DLD1 (cell line): ENCODE measurements around the gene HOXC4.

ENCODE experiments used
- in situ Hi-C: cut with HindIII; loops from 2 replicates; pipeline ENCODE4 v1.10.0; 2017; ENCODE audit warnings: low sequenced_read_pairs

Gene HOXC4

DNA sequence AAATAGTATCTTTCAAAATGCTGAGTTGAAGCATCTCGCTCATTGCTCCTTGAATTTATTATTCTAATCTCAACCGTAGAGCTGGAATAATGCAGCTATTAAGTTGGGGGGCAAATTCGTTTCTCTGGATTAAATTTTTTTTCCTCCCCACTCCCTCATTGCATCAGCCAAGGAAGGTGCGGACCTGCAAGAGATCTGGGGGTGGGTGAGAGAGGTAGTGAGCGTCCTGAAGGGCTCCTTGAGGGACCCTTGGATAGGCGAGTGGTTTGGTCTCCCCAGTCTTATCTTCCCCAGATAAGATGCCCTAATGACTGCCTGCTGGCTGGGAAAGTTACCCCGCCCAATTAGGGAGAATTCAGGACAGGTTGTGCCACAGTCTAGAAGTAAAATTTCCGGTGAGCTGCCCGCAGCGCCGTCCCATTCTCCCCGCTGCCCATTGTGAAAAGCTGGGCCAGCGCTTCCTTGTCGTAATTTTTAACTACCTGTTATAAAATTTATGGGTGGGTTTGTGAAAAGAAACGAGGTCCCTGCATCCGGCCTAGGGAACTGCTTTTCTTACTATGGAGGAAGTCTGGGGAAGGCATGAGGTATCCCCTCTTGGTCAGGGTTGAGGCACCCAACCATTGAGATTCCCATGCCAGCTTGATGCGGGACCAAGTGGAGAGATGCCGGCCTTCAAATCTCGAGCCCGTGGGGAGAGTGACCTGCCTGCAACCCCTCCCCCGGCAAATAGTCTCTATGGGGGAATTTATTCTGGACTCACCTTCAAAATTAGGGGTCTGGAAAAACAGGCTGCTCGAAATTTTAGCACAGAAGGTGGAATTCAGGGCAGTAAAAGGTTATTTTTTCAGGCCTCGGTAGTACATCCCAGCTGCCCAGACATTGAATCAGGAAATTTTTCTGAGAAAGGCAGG, 38.4 kb upstream of the HOXC4 start:
- in situ Hi-C loops: loop anchor here (25.0 kb wide), 1 partner anchor 197 kb away; no protein-coding TSS in a partner anchor

DNA sequence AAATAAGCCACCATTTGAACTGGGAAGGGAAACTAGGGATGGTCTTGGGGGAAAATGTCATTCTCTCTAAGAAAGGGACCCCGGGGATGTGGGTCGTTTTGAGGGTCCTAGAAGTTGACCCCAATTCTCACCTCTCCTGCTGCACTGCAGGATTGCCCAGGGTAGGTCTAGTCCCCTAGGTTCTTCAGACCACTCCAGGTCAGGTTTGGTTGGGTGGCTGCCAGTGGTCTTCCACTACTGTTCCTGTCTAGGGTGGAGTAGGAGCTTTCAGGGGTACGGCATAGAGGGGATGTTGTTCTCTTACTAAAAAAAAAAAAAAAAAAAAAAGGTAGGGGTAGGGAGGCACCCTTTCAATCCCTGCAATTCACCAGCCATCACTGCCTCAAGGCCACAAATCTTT, 37.6 kb upstream of the HOXC4 start:
- in situ Hi-C loops: loop anchor here (25.0 kb wide), 1 partner anchor 196 kb away; no protein-coding TSS in a partner anchor

DNA sequence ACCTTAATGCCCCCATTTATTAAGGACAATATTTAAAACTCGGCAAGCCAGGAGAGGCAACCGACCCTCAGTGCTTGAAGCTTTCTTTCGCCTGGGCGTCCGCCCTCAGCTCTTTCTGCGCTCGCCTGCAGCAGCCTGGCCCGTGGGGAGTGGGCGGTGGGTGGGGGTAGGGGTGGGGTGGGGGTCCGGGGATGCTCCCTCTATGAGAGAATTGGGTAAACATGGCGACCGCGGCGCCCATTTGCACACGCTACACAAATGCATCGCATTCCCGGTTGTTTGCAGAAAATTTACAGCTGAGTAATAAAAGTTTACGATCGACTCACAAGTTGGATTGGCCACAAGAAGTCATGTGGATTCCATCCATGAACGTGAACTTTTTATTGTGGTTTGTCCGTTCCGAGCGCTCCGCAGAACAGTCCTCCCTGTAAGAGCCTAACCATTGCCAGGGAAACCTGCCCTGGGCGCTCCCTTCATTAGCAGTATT, 37.1 kb upstream of the HOXC4 start:
- in situ Hi-C loops: loop anchor here (25.0 kb wide), 1 partner anchor 196 kb away; no protein-coding TSS in a partner anchor

DNA sequence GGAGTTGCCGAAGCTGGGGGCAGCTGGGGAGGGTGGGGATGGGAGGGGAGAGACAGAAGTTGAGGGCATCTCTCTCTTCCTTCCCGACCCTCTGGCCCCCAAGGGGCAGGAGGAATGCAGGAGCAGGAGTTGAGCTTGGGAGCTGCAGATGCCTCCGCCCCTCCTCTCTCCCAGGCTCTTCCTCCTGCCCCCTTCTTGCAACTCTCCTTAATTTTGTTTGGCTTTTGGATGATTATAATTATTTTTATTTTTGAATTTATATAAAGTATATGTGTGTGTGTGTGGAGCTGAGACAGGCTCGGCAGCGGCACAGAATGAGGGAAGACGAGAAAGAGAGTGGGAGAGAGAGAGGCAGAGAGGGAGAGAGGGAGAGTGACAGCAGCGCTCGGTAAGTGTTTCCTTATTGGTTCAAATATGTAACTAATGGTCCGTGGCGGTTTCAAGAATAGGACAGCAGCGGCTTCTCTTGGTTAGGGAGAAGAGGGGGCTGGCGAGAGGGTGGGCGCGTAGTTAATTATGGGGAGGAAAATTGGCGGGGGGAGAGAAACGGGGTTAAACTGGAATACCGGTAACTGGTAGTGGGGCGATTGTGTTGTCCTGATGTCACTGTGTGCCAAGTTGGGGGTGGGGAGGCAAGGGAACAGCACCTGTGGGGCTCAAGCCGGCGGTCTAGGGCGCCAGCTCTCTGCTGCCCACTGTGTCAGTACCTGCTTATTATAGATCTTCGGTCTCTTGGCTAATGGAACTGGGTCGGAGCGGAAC, 36.4 kb upstream of the HOXC4 start:
- in situ Hi-C loops: loop anchor here (25.0 kb wide), 1 partner anchor 195 kb away; no protein-coding TSS in a partner anchor

DNA sequence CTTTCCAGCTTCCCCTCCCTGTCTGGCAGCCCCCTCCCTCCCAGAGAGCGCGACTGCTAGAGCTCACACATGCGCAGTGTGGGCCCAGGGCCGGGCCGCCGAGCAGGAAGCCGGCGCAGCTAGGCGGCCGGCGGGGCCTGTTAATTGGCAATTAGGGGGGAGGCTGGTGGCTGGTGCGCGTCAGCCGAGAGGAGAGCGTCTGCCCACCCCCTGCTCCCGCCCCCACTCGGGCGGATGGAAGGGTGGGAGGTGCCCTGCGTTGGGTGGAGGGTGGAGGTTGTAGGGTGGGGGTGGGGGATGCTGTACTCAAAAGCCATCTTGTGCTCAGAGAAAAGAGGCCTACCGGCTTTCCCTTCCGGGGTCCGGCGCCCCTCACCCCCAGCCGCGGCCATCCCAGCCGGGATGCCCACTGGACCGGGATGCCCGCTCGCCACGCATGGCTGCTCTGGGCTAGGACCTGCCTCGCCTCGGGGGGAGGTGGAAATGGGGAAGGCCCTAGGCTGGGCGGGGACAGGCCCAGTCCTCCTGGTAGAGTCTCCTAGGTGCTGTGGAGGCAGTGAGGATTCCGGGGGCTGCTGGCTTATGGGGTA, 35.7 kb upstream of the HOXC4 start:
- in situ Hi-C loops: loop anchor here (25.0 kb wide), 1 partner anchor 194 kb away; no protein-coding TSS in a partner anchor

DNA sequence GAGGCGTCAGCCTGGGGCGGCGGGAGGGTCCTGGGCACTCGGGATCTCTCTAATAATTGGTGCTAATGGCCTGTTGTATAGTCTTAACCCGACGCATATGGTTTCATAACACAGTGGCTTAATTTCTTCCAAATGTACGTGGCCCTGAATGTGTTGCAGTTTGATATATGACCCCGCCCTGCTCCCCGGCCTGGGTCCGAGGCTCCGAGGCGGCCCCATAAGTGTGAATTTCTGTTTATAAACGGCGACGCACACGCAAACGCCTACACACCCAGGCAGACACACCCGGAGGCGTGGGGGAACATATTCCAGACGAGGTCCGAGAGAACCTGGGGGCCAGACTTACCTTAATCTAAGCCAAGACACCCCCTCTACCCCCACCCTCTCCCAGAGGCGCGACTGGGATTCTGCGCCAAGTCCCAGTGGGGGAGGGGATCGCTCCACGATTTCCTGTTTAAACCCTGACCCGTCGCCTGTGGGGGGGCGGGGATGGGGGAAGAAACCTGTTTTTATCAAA, 35.1 kb upstream of the HOXC4 start:
- in situ Hi-C loops: loop anchor here (25.0 kb wide), 1 partner anchor 194 kb away; no protein-coding TSS in a partner anchor

DNA sequence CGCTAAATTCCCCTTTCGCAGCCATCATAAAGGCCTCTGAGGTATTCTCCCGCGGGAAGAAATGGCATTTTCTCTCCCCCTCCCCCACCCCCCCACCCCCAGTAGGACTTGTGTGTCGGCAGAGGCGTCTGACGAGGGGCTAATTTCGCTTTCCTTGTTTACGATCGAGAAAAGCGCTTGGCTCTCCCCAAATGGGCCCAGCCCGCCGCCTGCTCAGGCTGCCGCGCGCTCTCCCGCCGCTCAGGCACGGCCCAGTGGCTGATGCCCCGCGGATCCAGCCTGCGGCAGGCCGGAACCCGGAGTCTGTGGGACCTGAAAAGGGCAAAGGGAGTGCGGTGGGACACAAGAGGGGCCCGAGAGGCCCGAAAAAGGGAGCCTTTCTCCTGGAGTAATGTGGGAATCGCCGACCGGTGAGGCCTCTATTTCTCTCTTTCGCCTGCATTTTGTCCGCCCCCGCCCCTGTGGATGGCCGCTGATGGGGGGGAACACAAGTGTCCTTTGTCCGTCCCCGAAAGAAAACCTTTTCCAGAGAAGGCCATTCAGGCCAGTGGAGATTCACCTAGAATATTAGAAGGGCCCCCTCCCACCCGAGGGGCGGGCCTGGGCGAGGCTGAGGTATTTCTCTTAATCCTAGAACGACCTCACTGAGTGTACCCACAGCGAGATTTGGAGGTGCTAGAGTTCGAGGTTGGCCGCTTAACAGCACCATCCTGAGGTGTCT, 34.4 kb upstream of the HOXC4 start:
- in situ Hi-C loops: loop anchor here (25.0 kb wide), 1 partner anchor 193 kb away; no protein-coding TSS in a partner anchor

DNA sequence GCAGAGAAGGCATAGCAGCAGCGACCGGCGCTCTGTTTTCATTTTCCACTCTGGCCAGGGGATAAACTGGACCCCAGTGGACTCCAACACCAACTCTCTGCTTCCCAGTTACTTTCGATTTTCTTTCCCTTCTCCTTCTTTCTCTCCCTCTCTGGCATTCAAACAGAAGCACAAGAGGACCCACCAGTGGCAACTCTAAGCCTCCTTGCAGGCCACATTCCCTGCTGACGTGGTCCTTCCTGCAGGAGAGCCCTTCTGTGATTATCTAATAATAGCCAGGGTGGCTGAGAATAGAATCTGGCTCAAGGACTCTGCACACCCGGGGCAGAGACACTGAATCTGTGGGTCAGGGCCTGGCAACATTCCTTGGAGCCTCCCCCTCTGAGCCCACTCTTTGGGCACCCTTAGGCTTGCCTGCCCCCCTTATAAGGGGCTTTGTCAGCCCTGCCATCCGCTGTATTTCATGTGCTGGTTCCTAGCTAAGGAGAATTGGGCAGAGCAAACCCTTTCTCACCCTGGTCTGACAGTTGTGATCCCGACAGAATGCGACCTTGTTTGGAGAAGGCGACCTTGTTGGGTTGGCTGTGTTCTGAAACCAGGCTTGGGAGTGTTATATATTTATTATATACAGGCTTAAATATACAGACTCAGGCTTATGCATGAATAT, 33.6 kb upstream of the HOXC4 start:
- in situ Hi-C loops: loop anchor here (25.0 kb wide), 1 partner anchor 192 kb away; no protein-coding TSS in a partner anchor

DNA sequence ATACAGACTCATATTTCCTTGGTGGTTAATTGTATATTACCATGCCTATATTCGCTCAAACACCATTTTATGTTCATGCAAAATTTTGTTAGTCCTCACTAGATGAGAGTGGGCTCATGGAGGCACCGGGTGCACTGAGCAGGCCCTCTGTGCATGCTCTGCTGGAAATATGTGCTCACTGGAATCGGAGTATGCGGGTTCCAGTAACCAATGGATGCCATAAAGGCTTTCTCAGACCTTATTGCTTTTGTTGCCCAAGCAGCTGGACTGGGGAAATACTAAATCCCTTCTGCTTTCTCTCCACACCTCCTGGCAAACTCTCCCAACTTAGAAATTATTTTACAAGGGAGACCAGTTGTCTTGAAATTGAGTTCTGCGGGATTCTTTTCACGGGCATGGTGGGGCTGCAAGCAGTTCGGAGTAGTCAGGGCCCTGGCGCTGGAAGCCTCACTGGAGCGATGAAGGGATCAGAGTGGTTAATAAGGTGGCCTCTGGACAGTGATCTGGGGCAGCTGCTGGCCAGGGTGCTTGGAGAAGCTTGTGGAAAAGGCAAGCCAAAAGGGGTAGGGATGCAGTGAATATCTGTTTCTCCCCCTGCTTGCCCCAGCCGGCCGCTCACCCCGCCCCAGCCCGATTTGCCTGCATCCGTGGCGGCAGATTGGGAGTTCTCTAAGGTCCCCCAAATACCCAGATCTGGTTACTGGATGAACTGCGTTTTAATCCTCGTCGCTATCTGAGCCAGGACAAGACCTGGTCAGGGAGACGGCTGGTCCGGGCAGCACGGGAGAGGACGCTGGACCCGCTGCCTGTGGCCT, 32.8 kb upstream of the HOXC4 start:
- in situ Hi-C loops: loop anchor here (25.0 kb wide), 1 partner anchor 192 kb away; no protein-coding TSS in a partner anchor

DNA sequence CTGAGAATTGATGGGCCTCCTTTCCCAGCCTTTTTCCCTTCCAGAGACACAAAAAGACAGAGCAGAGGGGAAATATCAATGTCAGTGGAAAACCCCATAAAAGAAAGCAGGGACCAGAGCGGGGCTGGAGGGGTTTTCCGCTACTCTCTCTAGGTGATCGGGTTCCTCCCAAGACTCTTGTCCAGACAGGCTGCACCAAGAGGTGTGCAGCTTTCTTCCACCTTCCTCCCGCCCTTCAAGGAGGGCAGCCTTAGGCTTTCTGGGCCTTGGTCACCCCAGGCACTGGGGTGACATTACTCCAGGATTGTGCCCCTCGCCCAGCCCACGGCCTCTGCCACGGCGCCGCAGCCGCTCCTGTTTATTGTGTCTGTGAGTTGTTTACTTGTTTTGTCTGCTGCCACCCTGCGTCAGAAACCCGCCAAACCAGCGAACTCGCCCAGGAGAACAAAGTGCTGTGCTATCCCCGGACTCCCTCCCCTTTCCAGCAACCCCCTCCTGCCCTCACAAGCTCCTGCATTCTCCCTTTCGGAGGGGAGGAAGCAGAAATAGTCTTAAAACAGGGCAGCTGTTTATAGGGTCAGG, 32.1 kb upstream of the HOXC4 start:
- in situ Hi-C loops: loop anchor here (25.0 kb wide), 1 partner anchor 191 kb away; no protein-coding TSS in a partner anchor

DNA sequence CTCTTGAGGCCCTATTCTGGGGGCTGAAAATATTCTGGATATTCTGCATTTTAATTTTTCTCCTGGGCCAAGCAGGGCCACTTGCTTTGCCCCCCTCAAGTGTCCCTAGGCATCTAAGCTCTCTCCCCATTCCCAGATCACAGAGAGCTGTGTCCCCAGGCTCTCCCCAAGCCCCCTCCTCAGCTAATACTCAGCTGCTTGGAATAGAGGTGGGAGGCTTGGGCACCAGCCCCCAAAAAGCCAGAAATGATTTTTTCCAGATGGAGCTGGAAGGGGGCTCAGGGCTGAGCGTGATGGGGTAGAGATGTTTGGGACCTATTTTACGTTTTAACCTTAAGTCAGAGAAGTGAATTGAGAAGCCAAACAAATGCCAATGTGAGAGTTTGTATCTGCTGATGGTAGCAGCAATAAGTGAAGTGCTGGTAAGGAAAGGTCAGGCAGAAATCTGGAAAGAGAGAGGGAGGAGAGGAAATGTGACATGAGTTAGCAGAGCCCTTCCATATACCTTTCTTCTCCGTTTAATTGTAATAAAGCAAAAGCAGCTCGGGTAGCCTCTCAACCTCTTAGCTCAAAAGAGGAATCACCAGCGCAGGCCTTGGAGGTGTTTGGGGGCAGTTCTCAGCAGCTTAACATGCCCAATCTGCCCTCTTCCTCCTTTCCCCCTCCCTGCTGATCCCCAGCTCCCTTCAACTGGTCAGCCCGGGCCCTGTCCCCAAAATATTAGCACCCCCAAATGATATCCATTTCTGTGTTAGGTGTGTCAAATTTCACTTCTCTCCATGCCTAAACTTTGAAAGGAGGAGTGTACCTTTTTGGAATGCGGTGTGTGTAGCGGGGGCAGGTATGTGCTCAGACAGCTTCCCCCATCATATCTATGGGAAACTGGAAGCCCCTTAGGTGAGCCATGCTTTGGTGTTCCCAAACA, 30.4 kb upstream of the HOXC4 start:
- in situ Hi-C loops: loop anchor here (25.0 kb wide), 1 partner anchor 189 kb away; no protein-coding TSS in a partner anchor

DNA sequence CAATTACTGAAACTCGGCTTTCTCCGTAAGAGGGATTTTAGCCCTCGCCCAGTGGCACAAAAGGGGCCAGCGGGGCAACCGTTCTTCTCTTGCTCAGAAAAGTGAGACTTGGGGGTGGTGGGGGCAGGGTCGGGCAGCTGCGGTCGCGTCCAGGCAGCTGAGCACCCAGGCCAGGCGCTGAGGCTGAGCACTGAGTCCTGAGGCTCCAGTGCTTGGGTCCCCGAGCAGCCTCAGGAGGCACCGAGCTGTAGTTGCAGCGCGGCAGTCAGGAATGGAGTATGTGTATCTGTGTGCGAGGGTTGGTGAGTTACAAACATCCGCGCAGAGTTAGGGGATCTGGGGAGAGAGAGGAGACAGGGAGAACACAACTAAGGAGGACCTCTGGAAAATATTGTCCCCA, 29.5 kb upstream of the HOXC4 start:
- in situ Hi-C loops: loop anchor here (25.0 kb wide), 1 partner anchor 188 kb away; no protein-coding TSS in a partner anchor

DNA sequence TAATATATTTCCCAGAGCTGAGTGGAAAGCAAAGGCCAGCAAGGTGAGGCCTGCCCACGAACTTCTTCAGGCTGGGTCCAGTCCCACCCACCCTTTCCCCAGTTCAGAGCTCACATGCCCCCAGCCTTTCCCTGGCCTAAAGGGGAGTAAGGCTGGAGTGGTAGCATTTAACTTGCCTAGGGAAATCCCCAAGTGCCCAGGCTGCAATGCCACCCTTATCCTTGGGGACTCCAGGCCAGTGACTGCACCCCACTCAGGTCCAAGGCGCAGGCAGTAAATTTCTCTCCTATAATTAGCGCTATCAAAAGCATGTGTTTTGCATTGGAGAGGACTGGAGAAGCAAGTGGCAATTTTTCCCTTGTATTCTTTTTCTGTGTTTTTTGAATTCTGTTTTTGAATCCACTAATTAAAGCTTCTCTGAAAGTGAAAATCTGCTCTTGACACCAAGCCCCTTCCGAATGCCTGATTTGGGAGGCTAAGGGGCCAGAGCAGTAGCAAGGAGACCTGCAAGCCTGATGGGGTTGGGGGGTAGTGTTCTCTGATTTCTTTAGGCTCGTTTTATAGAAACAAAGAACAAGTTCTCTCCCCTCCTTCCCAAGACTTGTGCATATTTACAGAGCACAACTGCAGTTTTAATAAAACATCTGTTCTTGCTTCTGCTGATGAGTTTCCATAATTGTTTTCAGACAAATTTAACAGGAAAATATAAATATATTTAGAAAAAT, 28.9 kb upstream of the HOXC4 start:
- in situ Hi-C loops: loop anchor here (25.0 kb wide), 1 partner anchor 188 kb away; no protein-coding TSS in a partner anchor

DNA sequence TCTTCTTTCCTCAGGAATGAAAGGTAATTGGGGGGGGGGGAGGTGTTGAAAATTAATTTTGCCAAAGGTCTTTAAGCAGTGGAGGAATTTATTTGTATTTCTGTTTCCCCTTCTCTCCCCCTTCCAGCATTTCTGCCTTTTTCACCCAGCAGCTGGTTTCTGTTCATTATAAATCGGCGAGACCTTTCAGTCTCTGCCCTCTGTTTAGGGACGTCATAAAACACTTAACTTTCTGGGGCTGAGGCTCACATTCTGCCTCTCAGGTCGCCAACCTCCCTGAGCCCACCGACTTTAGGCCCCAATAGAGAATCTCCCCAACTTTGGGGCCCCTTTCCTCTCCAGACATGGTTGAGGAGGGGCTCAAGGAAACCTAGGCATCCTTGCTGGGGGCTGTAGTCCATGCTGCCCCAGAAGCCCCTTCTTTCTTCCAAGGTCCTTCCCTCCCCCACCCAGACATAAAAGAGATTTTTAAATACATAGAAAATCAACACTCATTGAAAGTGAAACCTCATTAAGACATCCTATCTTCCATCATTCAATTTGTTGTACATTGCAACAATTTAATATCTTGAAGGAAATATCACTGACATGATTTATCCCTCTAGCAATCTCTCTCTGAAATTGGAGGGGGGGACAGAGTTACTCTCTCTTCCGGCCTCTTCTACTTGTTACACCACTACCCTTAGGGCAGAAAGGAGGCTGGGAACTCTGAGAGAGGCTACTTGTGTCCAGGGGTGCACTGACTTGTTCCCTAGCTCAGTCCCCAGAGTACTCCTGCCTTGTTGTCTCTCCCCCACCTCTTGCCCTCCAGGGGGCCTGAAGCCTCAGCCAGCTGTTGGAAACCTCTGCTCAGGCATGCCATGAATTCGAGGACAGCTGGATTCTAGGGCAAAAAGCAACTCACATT, 27.9 kb upstream of the HOXC4 start:
- in situ Hi-C loops: no loop called here
